Ovary (tissue), 9 donors: ENCODE results near the gene RPS13. TPM values are rescaled to one million over a fixed set of nuclear protein-coding genes. Genes with fewer than 3 reads are reported as not detected.

ENCODE experiments used
- DNase-seq, 5 donors: peaks; one replicate each; pipeline ENCODE4 v3.0.0-alpha.2; 2019 to 2020
- H3K27ac ChIP-seq, 2 donors: fragments of 200-600 bp; one replicate each; pipeline versions ENCODE4 v1.5.1 to v1.8.0; 2019 to 2022
- H3K27me3 ChIP-seq: fragments of 200-600 bp; one replicate; pipeline ENCODE4 v1.8.0; 2022
- H3K36me3 ChIP-seq: fragments of 200-600 bp; sonication (generic); one replicate; pipeline ENCODE4 v1.5.1; 2019
- H3K4me1 ChIP-seq: one replicate; pipeline ENCODE4 v1.8.1; 2013; ENCODE audit warnings: mild to moderate bottlenecking, moderate library complexity; ENCODE audit not compliant: insufficient read depth
- H3K4me3 ChIP-seq: fragments of 200-600 bp; sonication (generic); one replicate; pipeline ENCODE4 v1.5.1; 2017
- H3K9me3 ChIP-seq, 2 donors: fragments of 200-600 bp in 1 of 2; sonication (generic) in 1 of 2; one replicate each; pipeline versions ENCODE4 v1.5.1 to v1.8.1; 2013 to 2019; ENCODE audit warnings: mild to moderate bottlenecking in 1 of 2, moderate library complexity in 1 of 2
- CTCF ChIP-seq, 3 donors: fragments of 450-650 bp in 2 of 3; fragments of 200-600 bp in 1 of 3; IDR thresholded peaks; one replicate each; pipeline versions ENCODE4 v1.5.1 to v1.8.0; 2016 to 2022; ENCODE audit warnings: antibody characterized with exemption in 3 of 3, mild to moderate bottlenecking in 1 of 3
- EP300 ChIP-seq: sonication (generic); formaldehyde crosslinking; IDR thresholded peaks from one replicate; pipeline ENCODE4 v1.6.1; 2017; ENCODE audit warnings: antibody characterized with exemption
- POLR2A ChIP-seq: fragments of 450-650 bp; IDR thresholded peaks from one replicate; pipeline ENCODE4 v1.6.1; 2017; ENCODE audit warnings: antibody characterized with exemption, mild to moderate bottlenecking, moderate library complexity
- WGBS, 3 donors: extraction: QIAGEN DNeasy Blood & Tissue Kit in 1 of 3; methylation state at CpG; one replicate each; pipeline versions ENCODE4 v1.1.5 to v1.1.7; 2013 to 2017; 5-methylcytosine and 5-hydroxymethylcytosine counted together
- intact Hi-C, 4 donors: fragments of 100-400 bp; cut with DNase I; formaldehyde crosslinking; loops; one replicate each; pipeline versions ENCODE4 v1.11.0 to v1.15.1; 2022 to 2023
- polyA plus RNA-seq, 2 donors: library from polyadenylated mRNA; stranded (reverse); fragments of 200-250 nt in 1 of 2; fragments of 350-450 nt in 1 of 2; fragmentation: Illumina TruSeq in 1 of 2; extraction: RNeasy Lipid Tissue Mini Kit (QIAGEN cat#74804) in 1 of 2; gene quantifications; one replicate each; pipeline ENCODE4 v1.2.3, GENCODE V29; 2013 to 2014
- total RNA-seq, 7 donors: library from RNA; depleted of rRNA in 2 of 7; stranded (reverse); fragments of >200 nt in 2 of 7; fragmentation: NEBNext Ultra II Directional in 3 of 7; extraction: Animal tissue kit (Norgen Biotek cat#: 25700) in 3 of 7; gene quantifications; one replicate each; pipeline versions ENCODE4 v1.1.0 to v1.2.4, GENCODE V29; 2016 to 2023
- donor health status: DM: no; HTN: no; CAD: no; lungs with moderate emphysema.
- donor health status: DM: no; HTN: no; CAD: no.
- donor health status: Bipolar disorder and iron deficiency.
- donor health status: DM: yes; HTN: yes; CAD: no.
- donor health status: DM: no; HTN: no; CAD: no.
- donor health status: DM: yes; HTN: yes; CAD: no.

RPS13 gene
- total and polyA plus RNA-seq, 9 donors, result 1,394 to 4,750 (median 2,318) TPM

- intact Hi-C loops, result loop anchor here in 1 of 4 donors (10.0 kb wide), 1 partner anchor 198 kb away; the partner anchor contains the start of gene NUCB2
- no peaks in the 10 kb centered on the region for H3K36me3 ChIP-seq
- TF ChIP-seq CTCF (IDR thresholded peaks at IDR 0.05) (no peak), EP300 (no peak), POLR2A (no peak)
Observed at GRCh38 chr11:17076517-17077239, 789 bp downstream of the RPS13 start.

GRCh38 chr11:17075506-17075905 is 2.0 kb downstream of the RPS13 start:
- Histone ChIP-seq H3K4me3 (peak overlapping the region; percentile 98), H3K4me1 (peaks cover 9% of the 10 kb centered on the region), H3K27ac (no peak overlapping the region), H3K9me3 (no peaks in the 10 kb centered on the region), H3K36me3 (no peaks in the 10 kb centered on the region), H3K27me3 (no peaks in the 10 kb centered on the region)
- WGBS, 3 donors, result 58 to 63% (median 62%) methylated on average over 5 of the region's 5 CpGs
- intact Hi-C loops, result loop anchor here in 1 of 4 donors (10.0 kb wide), 1 partner anchor 199 kb away; the partner anchor contains the start of gene NUCB2
- DNase-seq, result no peak
- TF ChIP-seq EP300 (no peak), CTCF (IDR thresholded peaks at IDR 0.05) (no peak), POLR2A (no peak)

More at GRCh38 chr11:17076517-17077239, 789 bp downstream of the RPS13 start:
- Histone ChIP-seq H3K27ac (peak overlapping the region; percentile 81 to 91), H3K9me3 (no peaks in the 10 kb centered on the region), H3K27me3 (no peaks in the 10 kb centered on the region), H3K4me3 (peak overlapping the region; percentile 98), H3K4me1 (peaks cover 9% of the 10 kb centered on the region)
- no peak for DNase-seq
- WGBS, 3 donors, result 7 to 17% (median 12%) methylated on average over 15 of the region's 15 CpGs

- Histone ChIP-seq H3K4me3 (no peak overlapping the region), H3K27me3 (no peaks in the 10 kb centered on the region), H3K4me1 (peaks cover 9% of the 10 kb centered on the region), H3K9me3 (no peaks in the 10 kb centered on the region), H3K36me3 (no peaks in the 10 kb centered on the region), H3K27ac (no peak overlapping the region)
- intact Hi-C loops, result loop anchor here in 1 of 4 donors (10.0 kb wide), 1 partner anchor 201 kb away; the partner anchor contains the start of gene NUCB2
- 45 to 55% (median 48%) methylated on average over 4 of the region's 4 CpGs for WGBS, 3 donors
- DNase-seq, result no peak
- no peak for TF ChIP-seq POLR2A
- no peak for TF ChIP-seq CTCF (IDR thresholded peaks at IDR 0.05)
- TF ChIP-seq EP300, result no peak
Observed at GRCh38 chr11:17073370-17074027, 4.0 kb downstream of the RPS13 start.

GRCh38 chr11:17067417-17067816 is 10.1 kb downstream of the RPS13 start:
- H3K27me3 ChIP-seq, result no peaks in the 10 kb centered on the region
- H3K4me3 ChIP-seq, result no peak overlapping the region
- H3K4me1 ChIP-seq, result no peaks in the 10 kb centered on the region
- H3K36me3 ChIP-seq, result no peaks in the 10 kb centered on the region
- intact Hi-C loops, result loop anchor here in 1 of 4 donors (10.0 kb wide), 2 partner anchors 53 to 123 kb away; partner anchors contain the start of gene PLEKHA7
- no peak for DNase-seq
- no peak for TF ChIP-seq CTCF (IDR thresholded peaks at IDR 0.05)
- 96 to 97% (median 97%) methylated on average over 6 of the region's 6 CpGs for WGBS, 3 donors
- no peak overlapping the region for H3K27ac ChIP-seq
- H3K9me3 ChIP-seq, result no peaks in the 10 kb centered on the region
